GM21423 (cell line): Measurements from ENCODE around the gene PLA2G2D.

Experiments
- ATAC-seq: cut with Tn5 transposase; IDR thresholded peaks from one replicate; pipeline ENCODE4 v1.9.1; 2021; ENCODE audit warnings: mild to moderate bottlenecking, moderate library complexity; ENCODE audit not compliant: unreplicated experiment

PLA2G2D gene

GRCh38 chr1:20071416-20071815, 47.9 kb downstream of the PLA2G2D start:
- ATAC-seq: no peak

GRCh38 chr1:20070357-20070756, 49.0 kb downstream of the PLA2G2D start:
- no peak for ATAC-seq

- ATAC-seq: no peak
These were observed 49.5 kb downstream of the PLA2G2D start, which contains the start of gene PLA2G5 for GRCh38 chr1:20069874-20070273. TSS of gene PLA2G5 (plus strand) at chr1:20070194. CDS start at chr1:20084831, 14,637 bp downstream.

- no peak for ATAC-seq
These were observed 50.6 kb downstream of the PLA2G2D start for GRCh38 chr1:20068722-20069121.

GRCh38 chr1:20063861-20064292, 55.5 kb downstream of the PLA2G2D start:
- ATAC-seq: no peak
